LNCaP clone FGC (cell line): Measurements from ENCODE around the gene FAM216A.

Experiments
- DNase-seq: peaks from one replicate; pipeline ENCODE4 v3.0.0-alpha.2; 2011; ENCODE audit warnings: low read depth
- H3K4me3 ChIP-seq: 2 replicates; pipeline ENCODE4 v1.5.1; 2011; ENCODE audit warnings: mild to moderate bottlenecking, low read depth, low read length, control low read depth
- CTCF ChIP-seq: IDR thresholded peaks from 2 replicates; pipeline ENCODE4 v1.5.1; 2012; ENCODE audit warnings: mild to moderate bottlenecking; ENCODE audit not compliant: control insufficient read depth, insufficient read depth; ENCODE audit errors: extremely low read depth

The FAM216A gene

DNA sequence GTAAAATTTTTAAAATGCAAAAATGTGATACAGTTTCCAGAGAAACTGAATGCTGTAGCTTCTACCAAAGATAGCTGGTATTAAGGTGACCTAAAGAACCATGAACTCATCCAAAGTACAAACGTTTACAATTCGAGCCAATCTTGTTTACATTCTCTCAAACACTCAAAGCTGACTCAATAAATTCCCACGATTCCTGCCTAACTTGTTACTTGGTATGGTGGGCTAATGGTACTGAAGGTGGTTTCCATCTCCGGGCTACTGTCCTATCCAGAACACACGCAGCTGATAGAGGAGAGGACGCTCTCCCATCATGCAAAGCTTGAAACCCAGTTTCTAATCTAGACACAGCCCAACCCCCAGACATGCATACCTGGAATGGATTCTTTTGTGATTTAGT is 65.0 kb downstream of the FAM216A start:
- DNase-seq: peak; percentile 37
- TF ChIP-seq CTCF: no peak
- H3K4me3 ChIP-seq: no peak overlapping the region

GRCh38 chr12:110534811-110535210 is 66.2 kb downstream of the FAM216A start:
- TF ChIP-seq CTCF: no peak

GRCh38 chr12:110536834-110537604 is 68.4 kb downstream of the FAM216A start:
- no peak for TF ChIP-seq CTCF
- no peak for DNase-seq
- no peak overlapping the region for H3K4me3 ChIP-seq

More at GRCh38 chr12:110534811-110535210, 66.2 kb downstream of the FAM216A start:
- no peak for DNase-seq
- H3K4me3 ChIP-seq: no peak overlapping the region

DNA sequence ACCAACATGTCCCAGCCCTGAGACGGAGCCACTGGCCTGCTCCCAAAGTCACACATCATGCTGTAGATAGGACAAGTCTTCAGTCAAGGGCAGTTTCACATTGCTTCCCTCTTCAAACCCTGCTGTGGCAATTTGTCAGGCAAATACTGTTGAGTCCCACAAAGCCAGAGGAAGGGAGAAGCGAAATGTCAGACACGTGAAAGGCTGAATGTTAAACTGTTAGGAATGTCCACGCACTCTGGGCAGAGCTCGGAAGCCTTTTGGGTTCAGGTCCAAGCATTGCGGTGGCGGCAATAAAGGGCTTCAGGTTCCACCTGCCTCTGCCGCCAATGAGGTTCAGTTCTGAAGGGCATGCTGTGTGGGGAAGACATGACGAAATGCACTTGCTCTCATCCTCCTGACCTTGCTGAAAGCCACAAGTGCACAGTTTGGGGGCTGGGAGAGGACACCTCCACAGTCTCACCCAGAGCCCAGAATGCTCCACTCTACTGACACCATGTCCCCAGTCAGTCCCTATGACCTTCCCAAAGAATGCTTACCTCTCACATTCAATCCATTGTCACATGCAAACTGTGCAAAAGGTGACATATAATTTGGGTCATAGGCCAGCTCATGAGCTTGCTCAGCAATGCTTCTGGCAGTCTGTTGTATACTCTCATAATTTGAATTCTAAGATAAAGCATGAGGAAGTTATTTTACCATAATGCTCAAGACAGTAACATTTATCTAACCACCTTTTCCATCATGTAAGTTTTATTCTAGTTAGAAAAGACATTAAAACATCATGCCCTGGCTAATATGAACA is 69.2 kb downstream of the FAM216A start:
- DNase-seq: no peak

GRCh38 chr12:110538869-110539622 is 70.4 kb downstream of the FAM216A start:
- no peak for TF ChIP-seq CTCF
- no peak for DNase-seq
- H3K4me3 ChIP-seq: no peak overlapping the region

More for the DNA sequence above, 69.2 kb downstream of the FAM216A start:
- TF ChIP-seq CTCF: no peak
- no peak overlapping the region for H3K4me3 ChIP-seq
